Measurements from ENCODE around the gene BSG. TPM values are rescaled to one million over a fixed set of nuclear protein-coding genes. Genes with fewer than 3 reads are reported as not detected.
A peak's percentile ranks its signal among the peaks of the same experiment; 100 is the strongest.

Gene BSG
- 404 and 515 TPM in 2 replicates for polyA plus RNA-seq (2011; rRNA removed)
- 165 and 222 TPM in 2 replicates for polyA minus RNA-seq (2011; rRNA and poly(A)+ RNA removed)

- Histone ChIP-seq H3K27ac (ENCODE audit: low read depth, low read length) (peak within 1 kb of the TSS; percentile 82), H3K4me3 (ENCODE audit: low read depth, low read length) (peak within 1 kb of the TSS; percentile 91), H3K9me3 (ENCODE audit: control insufficient read depth, insufficient read depth, low read length) (peaks cover 5% of the 10 kb centered on the region; the same call in 1 of the 2 replicates), H3K27me3 (ENCODE audit: control insufficient read depth, insufficient read depth, low read length) (no peaks in the 10 kb centered on the region)
- POLR2A ChIA-PET: interaction anchor here (0.6 to 1.7 kb wide), 9 partner anchors 11 to 207 kb away, joined by 3 to 13 read pairs (median 4); partner anchors contain the start of genes CDC34 and RNF126
- TF ChIP-seq CTCF (IDR thresholded peaks at IDR 0.05; ENCODE audit: low read depth, low read length): no peak
- CTCF ChIA-PET: no interaction called here
- peak; percentile 95 for DNase-seq (ENCODE audit: low read depth, low spot score)
These were observed at the start of gene BSG for GRCh38 chr19:572140-572742. TSS of gene BSG (plus strand) at chr19:572596. CDS start at chr19:572635, 39 bp downstream.

GRCh38 chr19:522726-523125 is 49.7 kb upstream of the BSG start:
- POLR2A ChIA-PET: no interaction called here
- no peak overlapping the region for H3K4me3 ChIP-seq (ENCODE audit: low read depth, low read length)
- no peak for TF ChIP-seq CTCF (IDR thresholded peaks at IDR 0.05; ENCODE audit: low read depth, low read length)
- H3K27ac ChIP-seq (ENCODE audit: low read depth, low read length): no peak overlapping the region
- H3K27me3 ChIP-seq (ENCODE audit: control insufficient read depth, insufficient read depth, low read length): peaks cover 5% of the 10 kb centered on the region
- CTCF ChIA-PET: interaction anchor here (1.5 kb wide), 1 partner anchor 16 kb away, joined by 6 read pairs; the partner anchor contains the start of gene TPGS1
- H3K9me3 ChIP-seq (ENCODE audit: control insufficient read depth, insufficient read depth, low read length): peaks cover 26% of the 10 kb centered on the region
- DNase-seq (ENCODE audit: low read depth, low spot score): no peak

- ChIA-PET POLR2A (no interaction called here), CTCF (interaction anchor here (1.1 to 1.8 kb wide), 2 partner anchors 14 to 18 kb away, joined by 4 to 7 read pairs; no protein-coding TSS in a partner anchor)
- H3K4me3 ChIP-seq (ENCODE audit: low read depth, low read length): no peak overlapping the region
- peaks cover 31% of the 10 kb centered on the region for H3K9me3 ChIP-seq (ENCODE audit: control insufficient read depth, insufficient read depth, low read length)
- TF ChIP-seq CTCF (IDR thresholded peaks at IDR 0.05; ENCODE audit: low read depth, low read length): no peak
- no peak for DNase-seq (ENCODE audit: low read depth, low spot score)
- H3K27me3 ChIP-seq (ENCODE audit: control insufficient read depth, insufficient read depth, low read length): peaks cover 5% of the 10 kb centered on the region
- H3K27ac ChIP-seq (ENCODE audit: low read depth, low read length): no peak overlapping the region
These were observed 48.2 kb upstream of the BSG start for GRCh38 chr19:524062-524674.

GRCh38 chr19:525029-525428 is 47.4 kb upstream of the BSG start:
- CTCF ChIA-PET: interaction anchor here (1.1 to 1.8 kb wide), 2 partner anchors 14 to 19 kb away, joined by 4 to 7 read pairs; no protein-coding TSS in a partner anchor
- no peak for TF ChIP-seq CTCF (IDR thresholded peaks at IDR 0.05; ENCODE audit: low read depth, low read length)
- POLR2A ChIA-PET: no interaction called here
- Histone ChIP-seq H3K4me3 (ENCODE audit: low read depth, low read length) (no peak overlapping the region), H3K27me3 (ENCODE audit: control insufficient read depth, insufficient read depth, low read length) (peaks cover 5% of the 10 kb centered on the region), H3K27ac (ENCODE audit: low read depth, low read length) (no peak overlapping the region), H3K9me3 (ENCODE audit: control insufficient read depth, insufficient read depth, low read length) (peaks cover 25% of the 10 kb centered on the region)
- no peak for DNase-seq (ENCODE audit: low read depth, low spot score)
